ENCODE measurements around the gene INPP5A.

- TF ChIP-seq CTCF (IDR thresholded peaks at IDR 0.05) (no peak), POLR2A (IDR thresholded peaks at IDR 0.05) (no peak)
Observed at GRCh38 chr10:132607961-132608495, 70.4 kb downstream of the INPP5A start.
